Astrocyte (in vitro differentiated cells and primary cell): ENCODE data around the gene VPS37D. TPM values are rescaled to one million over a fixed set of nuclear protein-coding genes. Genes with fewer than 3 reads are reported as not detected.

Experiments used
- DNase-seq: peaks from one replicate; pipeline ENCODE4 v3.0.0-alpha.2; 2010; ENCODE audit warnings: low read depth
- FAIRE-seq: peaks from 2 replicates; lab custom pipeline; 2011; peaks lifted over from hg19 to GRCh38; lab: Jason Lieb, UNC
- H2AFZ ChIP-seq: 2 replicates; pipeline ENCODE4 v1.6.0; 2012; ENCODE audit warnings: low read depth, low read length, inconsistent platforms
- H3K27ac ChIP-seq: 2 replicates; pipeline ENCODE4 v1.5.1; 2011; ENCODE audit warnings: low read depth, low read length, inconsistent platforms
- H3K27me3 ChIP-seq: 2 replicates; pipeline ENCODE4 v1.6.0; 2011; ENCODE audit warnings: low read length, inconsistent platforms; ENCODE audit not compliant: insufficient read depth
- H3K36me3 ChIP-seq: 2 replicates; pipeline ENCODE4 v1.5.1; 2011; ENCODE audit warnings: low read length, inconsistent platforms; ENCODE audit not compliant: insufficient read depth
- H3K4me1 ChIP-seq: 2 replicates; pipeline ENCODE4 v1.5.1; 2011; ENCODE audit warnings: low read length, inconsistent platforms; ENCODE audit not compliant: insufficient read depth
- H3K4me2 ChIP-seq: 2 replicates; pipeline ENCODE4 v1.6.0; 2012; ENCODE audit warnings: low read length, inconsistent platforms
- H3K4me3 ChIP-seq: 2 replicates; pipeline ENCODE4 v1.5.1; 2011; ENCODE audit warnings: low read depth, mild to moderate bottlenecking, low read length, inconsistent platforms; ENCODE audit not compliant: insufficient read depth
- H3K79me2 ChIP-seq: 2 replicates; pipeline ENCODE4 v1.6.0; 2012; ENCODE audit warnings: mild to moderate bottlenecking, low read length, inconsistent platforms; ENCODE audit not compliant: insufficient read depth
- H3K9ac ChIP-seq: 2 replicates; pipeline ENCODE4 v1.6.0; 2012; ENCODE audit warnings: mild to moderate bottlenecking, low read length, inconsistent platforms
- H3K9me3 ChIP-seq: 2 replicates; pipeline ENCODE4 v1.5.1; 2012; ENCODE audit warnings: low read depth, mild to moderate bottlenecking, low read length, inconsistent platforms; ENCODE audit not compliant: insufficient read depth
- H4K20me1 ChIP-seq: 2 replicates; pipeline ENCODE4 v1.6.0; 2012; ENCODE audit warnings: low read length, inconsistent platforms; ENCODE audit not compliant: insufficient read depth
- H3K27ac Mint-ChIP-seq: one replicate; pipeline ENCODE4 v1.8.0; 2021; ENCODE audit warnings: mild to moderate bottlenecking, mixed read lengths; ENCODE audit not compliant: unreplicated experiment
- H3K27me3 Mint-ChIP-seq: one replicate; pipeline ENCODE4 v1.8.0; 2021; ENCODE audit warnings: low read depth, mixed read lengths; ENCODE audit not compliant: unreplicated experiment
- H3K36me3 Mint-ChIP-seq: one replicate; pipeline ENCODE4 v1.8.0; 2021; ENCODE audit warnings: low read depth, mixed read lengths; ENCODE audit not compliant: unreplicated experiment
- H3K4me1 Mint-ChIP-seq: one replicate; pipeline ENCODE4 v1.8.0; 2021; ENCODE audit warnings: low read depth, mixed read lengths; ENCODE audit not compliant: unreplicated experiment
- H3K4me3 Mint-ChIP-seq: one replicate; pipeline ENCODE4 v1.8.0; 2021; ENCODE audit warnings: mild to moderate bottlenecking, moderate library complexity, mixed read lengths; ENCODE audit not compliant: unreplicated experiment
- H3K9me3 Mint-ChIP-seq: one replicate; pipeline ENCODE4 v1.8.0; 2021; ENCODE audit warnings: mild to moderate bottlenecking, mixed read lengths; ENCODE audit not compliant: unreplicated experiment
- CTCF ChIP-seq: IDR thresholded peaks from 2 replicates; pipeline ENCODE4 v1.5.1; 2011; ENCODE audit warnings: low read depth, mild to moderate bottlenecking, inconsistent platforms, low read length, moderate library complexity; ENCODE audit not compliant: insufficient read depth
- EZH2 ChIP-seq: IDR thresholded peaks from 2 replicates; pipeline ENCODE4 v1.6.1; 2012; ENCODE audit warnings: mild to moderate bottlenecking, low read length, inconsistent platforms; ENCODE audit not compliant: insufficient read depth
- total RNA-seq: library from RNA; stranded (reverse); gene quantifications from 2 replicates; pipeline ENCODE4 v1.2.1, GENCODE V29; 2021

Gene VPS37D
- total RNA-seq, 1 donor from 2014 or later: 2.9 TPM

DNA sequence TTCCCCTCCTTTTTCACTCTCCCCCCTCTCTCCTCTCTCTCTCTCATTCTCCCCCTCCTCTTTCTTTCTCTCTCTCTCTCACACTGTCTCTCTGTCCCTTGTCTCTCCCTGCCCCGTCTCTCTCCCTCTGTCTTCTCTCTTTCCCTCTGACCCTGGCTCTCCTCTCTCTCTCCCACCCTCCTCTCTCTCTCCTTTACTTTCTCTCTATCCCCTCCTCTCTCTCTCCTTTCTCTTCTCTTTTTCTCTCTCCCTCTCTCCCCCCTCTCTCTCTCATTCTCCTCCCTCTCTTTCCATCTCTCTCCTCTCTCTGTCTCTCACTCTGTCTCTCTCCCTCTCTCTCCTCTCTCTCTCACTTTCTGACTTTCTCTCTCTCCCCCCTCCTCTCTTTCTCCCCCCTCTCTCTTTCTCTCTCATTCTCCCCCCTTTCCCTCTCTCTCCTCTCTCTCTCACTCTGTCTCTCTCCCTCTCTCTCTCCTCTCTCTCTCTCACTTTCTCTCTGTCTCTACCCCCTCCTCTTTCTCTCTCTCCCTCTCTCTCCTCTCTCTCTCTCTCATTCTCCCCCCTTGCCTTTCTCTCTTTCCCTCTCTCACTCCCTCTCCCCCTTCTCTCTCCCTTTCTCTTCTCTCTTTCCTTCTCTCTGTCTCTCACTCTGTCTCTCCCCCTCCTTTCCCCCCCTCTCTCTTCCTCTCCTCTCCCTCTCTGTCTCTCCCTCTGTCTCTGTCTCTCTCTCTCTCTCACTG, 18.9 kb upstream of the VPS37D start:
- Histone ChIP-seq H3K36me3 (no peaks in the 10 kb centered on the region), H3K4me3 (no peak overlapping the region), H3K79me2 (no peaks in the 10 kb centered on the region), H3K4me2 (no peak overlapping the region), H3K27ac (no peak overlapping the region), H2AFZ (no peak overlapping the region), H4K20me1 (peaks cover 3% of the 10 kb centered on the region), H3K4me1 (no peaks in the 10 kb centered on the region), H3K27me3 (peaks cover 59% of the 10 kb centered on the region), H3K9me3 (no peaks in the 10 kb centered on the region), H3K9ac (no peak overlapping the region)
- no peak overlapping the region for H3K27ac Mint-ChIP-seq
- H3K36me3 Mint-ChIP-seq: no peaks in the 10 kb centered on the region
- DNase-seq: no peak
- H3K4me1 Mint-ChIP-seq: peaks cover 2% of the 10 kb centered on the region
- peaks cover 4% of the 10 kb centered on the region for H3K9me3 Mint-ChIP-seq
- peaks cover 68% of the 10 kb centered on the region for H3K27me3 Mint-ChIP-seq
- H3K4me3 Mint-ChIP-seq: no peak overlapping the region
- no peak for TF ChIP-seq EZH2
- no peak for TF ChIP-seq CTCF
- FAIRE-seq: no peak

DNA sequence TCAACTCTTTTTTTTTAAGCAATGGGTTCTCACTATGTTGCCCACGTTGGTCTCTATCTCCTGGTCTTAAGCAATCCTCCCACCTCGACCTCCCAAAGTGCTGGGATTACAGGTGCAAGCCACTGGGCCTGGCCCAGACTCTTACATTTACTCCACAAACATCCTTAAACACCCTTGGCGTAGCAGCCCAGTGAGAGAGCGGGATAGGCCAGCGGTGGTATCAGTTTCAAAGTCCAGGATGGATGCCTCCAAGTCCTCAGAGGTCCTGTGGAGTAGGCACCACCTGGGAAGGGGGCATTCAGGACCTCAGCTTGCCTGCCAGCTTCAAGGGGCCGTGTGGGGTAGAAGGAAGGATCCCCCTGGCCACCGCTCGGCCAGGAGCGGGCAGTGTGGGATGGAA, 18.1 kb upstream of the VPS37D start:
- no peak for DNase-seq

More for the DNA sequence above, 18.1 kb upstream of the VPS37D start:
- no peak overlapping the region for H3K4me3 Mint-ChIP-seq
- H3K9me3 ChIP-seq: no peaks in the 10 kb centered on the region
- H3K9me3 Mint-ChIP-seq: peaks cover 4% of the 10 kb centered on the region
- H3K36me3 ChIP-seq: no peaks in the 10 kb centered on the region
- H3K79me2 ChIP-seq: no peaks in the 10 kb centered on the region
- H4K20me1 ChIP-seq: peaks cover 3% of the 10 kb centered on the region
- peaks cover 2% of the 10 kb centered on the region for H3K4me1 Mint-ChIP-seq
- no peak overlapping the region for H3K27ac Mint-ChIP-seq
- H2AFZ ChIP-seq: no peak overlapping the region
- no peak for FAIRE-seq
- no peaks in the 10 kb centered on the region for H3K4me1 ChIP-seq
- H3K27ac ChIP-seq: no peak overlapping the region
- H3K36me3 Mint-ChIP-seq: no peaks in the 10 kb centered on the region
- no peak overlapping the region for H3K9ac ChIP-seq
- peaks cover 64% of the 10 kb centered on the region for H3K27me3 Mint-ChIP-seq
- H3K27me3 ChIP-seq: peaks cover 55% of the 10 kb centered on the region
- no peak overlapping the region for H3K4me3 ChIP-seq
- H3K4me2 ChIP-seq: no peak overlapping the region
- TF ChIP-seq EZH2 (no peak), CTCF (no peak)
